Measurements from ENCODE around the gene GJB2. TPM values are rescaled to one million over a fixed set of nuclear protein-coding genes. Genes with fewer than 3 reads are reported as not detected.
A peak's percentile ranks its signal among the peaks of the same experiment; 100 is the strongest.

The GJB2 gene
- total RNA-seq, 2 donors from 2014 or later: 0.78 to 2.3 TPM

- H3K4me1 ChIP-seq: peaks cover 10% of the 10 kb centered on the region
- WGBS, 2 donors: 68 to 69% methylated on average over 14 of the region's 14 CpGs
- TF ChIP-seq POLR2A (IDR thresholded peaks at IDR 0.05) (no peak), CTCF (IDR thresholded peaks at IDR 0.05) (no peak)
- H3K36me3 ChIP-seq (replicated peaks in 1 of 2; ENCODE audit: insufficient read depth in 1 of 2, low read depth in 2 of 2): no peaks in the 10 kb centered on the region
- intact Hi-C loops (cut with DNase I): no loop called here
- H3K27ac ChIP-seq: no peak overlapping the region
- no peaks in the 10 kb centered on the region for H3K9me3 ChIP-seq
- H3K4me3 ChIP-seq: no peak overlapping the region
- DNase-seq (no peak), ATAC-seq (no peak)
- H3K27me3 ChIP-seq: no peaks in the 10 kb centered on the region
Measured at GRCh38 chr13:20175907-20176652, 16.7 kb downstream of the GJB2 start.

GRCh38 chr13:20175406-20175794 lies 17.3 kb downstream of the GJB2 start:
- Histone ChIP-seq H3K4me3 (no peak overlapping the region), H3K27me3 (no peaks in the 10 kb centered on the region), H3K4me1 (peaks cover 10% of the 10 kb centered on the region), H3K9me3 (no peaks in the 10 kb centered on the region), H3K36me3 (replicated peaks in 1 of 2; ENCODE audit: insufficient read depth in 1 of 2, low read depth in 2 of 2) (no peaks in the 10 kb centered on the region), H3K27ac (peak overlapping the region in 1 of 4 donors; percentile 18)
- 76 to 80% methylated on average over 3 of the region's 3 CpGs for WGBS, 2 donors
- DNase-seq: no peak
- intact Hi-C loops (cut with DNase I): no loop called here
- ATAC-seq: no peak
- TF ChIP-seq CTCF (IDR thresholded peaks at IDR 0.05): no peak
- TF ChIP-seq POLR2A (IDR thresholded peaks at IDR 0.05): no peak

GRCh38 chr13:20174656-20175405 lies 17.9 kb downstream of the GJB2 start:
- Histone ChIP-seq H3K27me3 (no peaks in the 10 kb centered on the region), H3K36me3 (replicated peaks in 1 of 2; ENCODE audit: insufficient read depth in 1 of 2, low read depth in 2 of 2) (no peaks in the 10 kb centered on the region), H3K4me3 (no peak overlapping the region), H3K27ac (peak overlapping the region in 1 of 4 donors; percentile 18), H3K4me1 (peaks cover 10% of the 10 kb centered on the region), H3K9me3 (no peaks in the 10 kb centered on the region)
- TF ChIP-seq POLR2A (IDR thresholded peaks at IDR 0.05) (peak in 2 of 3 donors; percentile 46 to 54), CTCF (IDR thresholded peaks at IDR 0.05) (no peak)
- WGBS, 2 donors: 42 to 61% methylated on average over 14 to 22 of the region's 22 CpGs
- intact Hi-C loops (cut with DNase I): no loop called here
- peak; percentile 50 to 75 (median 64) for DNase-seq
- peak; percentile 82 for ATAC-seq

DNA sequence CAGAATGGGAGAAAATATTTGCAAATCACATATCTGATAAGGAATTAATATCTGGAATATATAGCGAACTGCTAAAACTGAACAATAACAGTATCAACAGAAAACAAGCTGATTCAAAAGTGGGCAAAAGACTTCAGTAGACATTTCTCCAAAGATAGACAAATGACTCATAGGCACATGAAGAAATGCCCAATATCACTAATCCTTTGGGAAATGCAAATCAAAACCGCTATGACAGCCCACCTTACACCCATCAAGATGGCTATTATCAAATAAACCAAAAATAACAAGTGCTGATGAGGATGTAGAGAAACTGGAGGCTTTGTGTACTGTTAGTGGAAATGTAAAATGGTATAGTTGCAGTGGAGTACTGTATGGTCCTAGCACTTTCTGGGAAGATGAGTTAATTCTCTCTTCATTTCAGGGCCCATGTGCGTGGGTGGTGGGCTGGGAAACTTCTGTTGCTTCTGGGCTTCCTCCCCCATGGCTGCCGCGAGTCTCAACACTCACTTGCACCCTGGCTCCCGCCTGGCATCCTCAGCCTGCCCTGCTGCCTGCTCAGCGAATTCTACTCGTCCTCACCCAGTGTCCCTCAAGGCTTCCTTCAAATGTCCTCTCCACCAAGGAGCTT lies 19.5 kb downstream of the GJB2 start:
- no peak for TF ChIP-seq CTCF (IDR thresholded peaks at IDR 0.05)
- TF ChIP-seq POLR2A (IDR thresholded peaks at IDR 0.05): no peak
- peaks cover 10% of the 10 kb centered on the region for H3K4me1 ChIP-seq
- DNase-seq (no peak), ATAC-seq (no peak)
- H3K36me3 ChIP-seq (replicated peaks in 1 of 2; ENCODE audit: insufficient read depth in 1 of 2, low read depth in 2 of 2): no peaks in the 10 kb centered on the region
- no peaks in the 10 kb centered on the region for H3K9me3 ChIP-seq
- 74 to 78% methylated on average over 8 of the region's 8 CpGs for WGBS, 2 donors
- intact Hi-C loops (cut with DNase I): no loop called here
- no peak overlapping the region for H3K4me3 ChIP-seq
- no peak overlapping the region for H3K27ac ChIP-seq
- H3K27me3 ChIP-seq: no peaks in the 10 kb centered on the region
